HCT116 (cell line): ENCODE data around the gene CCR7. TPM values are rescaled to one million over a fixed set of nuclear protein-coding genes. Genes with fewer than 3 reads are reported as not detected.

Experiments used
- ATAC-seq: fragments of 200-7000 bp; cut with Tn5 transposase; 2 replicates; pipeline ENCODE4 v1.9.1; 2020; ENCODE audit warnings: mild to moderate bottlenecking, moderate library complexity
- BruUV-seq: library from RNA; stranded (reverse); fragments of 400-500 nt; replicated peaks from 2 replicates; lab custom pipeline; 2021; lab: Mats Ljungman, UMichigan
- CTCF ChIA-PET: fragments of 300-600 bp; sonication (Branson Sonifier 250); formaldehyde crosslinking; loops from one replicate; lab custom pipeline; 2021; ENCODE audit warnings: antibody characterized with exemption; lab: Charles Lee
- POLR2A ChIA-PET: fragments of 300-600, 350-600 bp; sonication (Branson Sonifier 250); formaldehyde crosslinking; loops from one replicate; lab custom pipeline; 2021; ENCODE audit warnings: antibody characterized with exemption; lab: Charles Lee
- RAD21 ChIA-PET, 2 experiments: fragments of 300-600 bp; sonication (Branson Sonifier 250); formaldehyde crosslinking; loops; one replicate each; lab custom pipeline; 2023; ENCODE audit warnings: low total read pairs in 2 of 2; ENCODE audit not compliant: uncharacterized antibody in 2 of 2, unreplicated experiment in 2 of 2, low non-redundant PET in 1 of 2; lab: Charles Lee
- DNase-seq: peaks from one replicate; pipeline ENCODE4 v3.0.0-alpha.2; 2010; ENCODE audit warnings: low read depth, low spot score
- H2AFZ ChIP-seq: fragments of 200-600 bp; shearing (Covaris generic), sonication (generic); 2 replicates; pipeline ENCODE4 v1.6.1; 2017; ENCODE audit warnings: low read depth, mixed run types, mixed read lengths, antibody characterized with exemption, low read length; ENCODE audit not compliant: poor library complexity, severe bottlenecking
- H3K27ac ChIP-seq: 2 replicates; pipeline ENCODE4 v1.5.1; 2012; ENCODE audit warnings: low read depth, low read length
- H3K27me3 ChIP-seq: fragments of 200-600 bp; sonication (generic); 2 replicates; pipeline ENCODE4 v1.6.1; 2016; ENCODE audit warnings: mixed run types, low read length, mixed read lengths; ENCODE audit not compliant: insufficient read depth
- H3K36me3 ChIP-seq, 2 experiments: fragments of 200-500 bp in 1 of 2; fragments of 200-600 bp in 1 of 2; sonication (Bioruptor generic) in 1 of 2; sonication (generic) in 1 of 2; 2 replicates each; pipeline versions ENCODE4 v1.5.1 to v1.6.1; 2014 to 2016; ENCODE audit warnings: low read length in 2 of 2, inconsistent platforms in 1 of 2, mixed read lengths in 1 of 2, mixed run types in 1 of 2; ENCODE audit not compliant: insufficient read depth in 2 of 2, control insufficient read depth in 1 of 2
- H3K4me1 ChIP-seq, 2 experiments: fragments of 200-600 bp in 1 of 2; sonication (generic) in 1 of 2; 2 replicates each; pipeline versions ENCODE4 v1.5.1 to v1.6.1; 2012 to 2017; ENCODE audit warnings: low read length in 2 of 2, inconsistent platforms in 1 of 2, mild to moderate bottlenecking in 1 of 2, mixed read lengths in 1 of 2, mixed run types in 1 of 2, moderate library complexity in 1 of 2; ENCODE audit not compliant: insufficient read depth in 2 of 2, control insufficient read depth in 1 of 2
- H3K4me2 ChIP-seq: fragments of 200-600 bp; sonication (generic); 2 replicates; pipeline ENCODE4 v1.6.1; 2017; ENCODE audit warnings: mixed run types, low read length, mixed read lengths
- H3K4me3 ChIP-seq, 2 experiments: fragments of 200-600 bp in 1 of 2; sonication (generic) in 1 of 2; replicated peaks in 1 of 2; 2 replicates each; pipeline ENCODE4 v1.5.1; 2011 to 2016; ENCODE audit warnings: low read length in 2 of 2, control low read depth in 1 of 2, low read depth in 1 of 2, mild to moderate bottlenecking in 1 of 2, mixed read lengths in 1 of 2, mixed run types in 1 of 2
- H3K79me2 ChIP-seq: fragments of 200-600 bp; sonication (generic); 2 replicates; pipeline ENCODE4 v1.6.1; 2017; ENCODE audit warnings: mild to moderate bottlenecking, mixed run types, low read length, moderate library complexity, mixed read lengths; ENCODE audit not compliant: insufficient read depth
- H3K9ac ChIP-seq: fragments of 200-600 bp; sonication (generic); 2 replicates; pipeline ENCODE4 v1.6.1; 2016; ENCODE audit warnings: low read length, mixed read lengths
- H3K9me2 ChIP-seq: fragments of 200-600 bp; sonication (generic), shearing (Covaris generic); 2 replicates; pipeline ENCODE4 v1.6.1; 2017; ENCODE audit warnings: mixed run types, mild to moderate bottlenecking, moderate library complexity; ENCODE audit not compliant: insufficient read depth
- H3K9me3 ChIP-seq, 2 experiments: fragments of 200-500 bp in 1 of 2; fragments of 200-600 bp in 1 of 2; sonication (Bioruptor generic) in 1 of 2; sonication (generic) in 1 of 2; 2 replicates each; pipeline ENCODE4 v1.6.1; 2014 to 2017; ENCODE audit warnings: low read length in 2 of 2, mixed read lengths in 2 of 2, inconsistent platforms in 1 of 2, low read depth in 1 of 2, mild to moderate bottlenecking in 1 of 2, mixed run types in 1 of 2, moderate library complexity in 1 of 2; ENCODE audit not compliant: control insufficient read depth in 1 of 2, insufficient read depth in 1 of 2
- H4K20me1 ChIP-seq: fragments of 200-600 bp; sonication (generic), shearing (Covaris generic); 2 replicates; pipeline ENCODE4 v1.6.1; 2017; ENCODE audit warnings: mixed run types, mild to moderate bottlenecking, moderate library complexity; ENCODE audit not compliant: insufficient read depth
- ATF3 ChIP-seq: IDR thresholded peaks from 2 replicates; pipeline ENCODE4 v1.6.1; 2012
- CBX3 ChIP-seq: IDR thresholded peaks from 2 replicates; pipeline ENCODE4 v1.6.1; 2012; ENCODE audit warnings: low read depth
- CEBPB ChIP-seq: IDR thresholded peaks from 2 replicates; pipeline ENCODE4 v1.6.1; 2012; ENCODE audit warnings: low read depth
- EGR1 ChIP-seq: IDR thresholded peaks from 2 replicates; pipeline ENCODE4 v1.6.1; 2012; ENCODE audit warnings: low read depth
- EZH2 ChIP-seq: fragments of 200-600 bp; sonication (generic); IDR thresholded peaks from 2 replicates; pipeline ENCODE4 v1.6.1; 2017; ENCODE audit warnings: antibody characterized with exemption, mixed run types
- FOSL1 ChIP-seq: IDR thresholded peaks from 2 replicates; pipeline ENCODE4 v1.6.1; 2012; ENCODE audit warnings: low read depth
- JUND ChIP-seq: IDR thresholded peaks from 2 replicates; pipeline ENCODE4 v1.6.1; 2012
- POLR2AphosphoS5 ChIP-seq: IDR thresholded peaks from 2 replicates; pipeline ENCODE4 v1.6.1; 2011; ENCODE audit warnings: mild to moderate bottlenecking, low read depth, low read length, moderate library complexity
- RAD21 ChIP-seq: IDR thresholded peaks from 2 replicates; pipeline ENCODE4 v1.6.1; 2012; ENCODE audit warnings: low read depth, mild to moderate bottlenecking
- REST ChIP-seq: IDR thresholded peaks from 2 replicates; pipeline ENCODE4 v1.6.1; 2012; ENCODE audit warnings: low read depth
- TCF7L2 ChIP-seq: IDR thresholded peaks from 2 replicates; pipeline ENCODE4 v1.7.0; 2011; ENCODE audit warnings: borderline replicate concordance, inconsistent platforms; ENCODE audit not compliant: insufficient read depth, insufficient read length; ENCODE audit errors: extremely low read depth
- ZBTB33 ChIP-seq: IDR thresholded peaks from 2 replicates; pipeline ENCODE4 v1.6.1; 2011; ENCODE audit warnings: mild to moderate bottlenecking, low read length, moderate library complexity; ENCODE audit not compliant: insufficient replicate concordance; ENCODE audit errors: extremely low read depth
- ZFX ChIP-seq: fragments of 450-650 bp; IDR thresholded peaks from 2 replicates; pipeline ENCODE4 v1.6.1; 2017
- intact Hi-C: fragments of 100-400 bp; cut with micrococcal nuclease; formaldehyde crosslinking; loops from 2 replicates; pipeline ENCODE4 v1.10.0; 2022
- total RNA-seq: library from RNA; stranded (reverse); gene quantifications from one replicate; pipeline ENCODE4 v1.2.1, GENCODE V29; 2021; ENCODE audit not compliant: unreplicated experiment

CCR7 gene
- total RNA-seq, 1 experiment from 2014 or later: 0.69 TPM

GRCh38 chr17:40597156-40597555 lies 31.9 kb upstream of the CCR7 start:
- H3K4me2 ChIP-seq: no peak overlapping the region
- no peak for ATAC-seq
- H3K9me2 ChIP-seq: no peaks in the 10 kb centered on the region
- no peak overlapping the region for H3K27ac ChIP-seq
- no peak overlapping the region for H3K4me3 ChIP-seq
- H3K4me1 ChIP-seq: peaks cover 8 to 14% of the 10 kb centered on the region in 2 experiments
- no peak overlapping the region for H3K9ac ChIP-seq
- H3K36me3 ChIP-seq: no peaks in the 10 kb centered on the region
- intact Hi-C loops: no loop called here
- no peaks in the 10 kb centered on the region for H3K27me3 ChIP-seq
- ChIA-PET RAD21 (no interaction called here), POLR2A (no interaction called here), CTCF (interaction anchor here (1.1 to 1.6 kb wide), 2 partner anchors 18 to 156 kb away, joined by 4 read pairs; no protein-coding TSS in a partner anchor)
- TF ChIP-seq RAD21: no peak
- no peak for TF ChIP-seq FOSL1
- no peak for TF ChIP-seq REST
- no peak for TF ChIP-seq CEBPB
- TF ChIP-seq POLR2AphosphoS5: no peak
- no peak for TF ChIP-seq EZH2
- TF ChIP-seq ATF3: no peak
- no peak for TF ChIP-seq TCF7L2
- TF ChIP-seq CBX3: no peak
- TF ChIP-seq JUND: no peak
- no peak for TF ChIP-seq ZBTB33
- TF ChIP-seq EGR1: no peak
- TF ChIP-seq ZFX: no peak
- DNase-seq: no peak
- H3K79me2 ChIP-seq: no peaks in the 10 kb centered on the region
- H2AFZ ChIP-seq: no peak overlapping the region
- no peaks in the 10 kb centered on the region for H4K20me1 ChIP-seq
- no peaks in the 10 kb centered on the region for H3K9me3 ChIP-seq
- no TSS peak for BruUV-seq
